ENCODE data around the gene ROR1. TPM values are rescaled to one million over a fixed set of nuclear protein-coding genes. Genes with fewer than 3 reads are reported as not detected.
A peak's percentile ranks its signal among the peaks of the same experiment; 100 is the strongest.

ROR1 gene
- total and polyA plus RNA-seq, 7 experiments from 2014 or later, result 0.07 to 0.22 (median 0.16) TPM; not detected in 4

- Mint-ChIP-seq H3K36me3 (no peaks in the 10 kb centered on the region), H3K4me3 (no peak overlapping the region), H3K4me1 (no peaks in the 10 kb centered on the region), H3K27me3 (peaks cover 7 to 17% (median 11%) of the 10 kb centered on the region in 5 donors), H3K9me3 (peaks cover 0 to 2% (median 0%) of the 10 kb centered on the region in 11 donors), H3K27ac (peak overlapping the region in 1 of 9 donors; percentile 32)
- Histone ChIP-seq H3K27me3 (ENCODE audit: control insufficient read depth in 2 of 2, insufficient read depth in 2 of 2, low read length in 2 of 2) (no peaks in the 10 kb centered on the region), H3K27ac (ENCODE audit: low read depth, low read length) (no peak overlapping the region), H3K4me3 (ENCODE audit: low read length) (no peak overlapping the region), H3K4me1 (ENCODE audit: control insufficient read depth in 2 of 2, insufficient read depth in 2 of 2, low read length in 2 of 2) (no peaks in the 10 kb centered on the region), H3K36me3 (ENCODE audit: control insufficient read depth in 2 of 3, insufficient read depth in 3 of 3, low read length in 3 of 3) (no peaks in the 10 kb centered on the region), H3K9me3 (ENCODE audit: control insufficient read depth in 2 of 3, low read length in 3 of 3) (no peaks in the 10 kb centered on the region)
- POLR2A ChIA-PET, result no interaction called here
- DNase-seq, result no peak
- ATAC-seq, result no peak
- intact Hi-C loops (cut with micrococcal nuclease), result no loop called here
- CTCF ChIA-PET, result no interaction called here
These were observed 343.7 kb downstream of the ROR1 start for GRCh38 chr1:64117492-64117891.

- Mint-ChIP-seq H3K27ac (no peak overlapping the region), H3K4me1 (no peaks in the 10 kb centered on the region), H3K9me3 (peaks cover 0 to 2% (median 0%) of the 10 kb centered on the region in 11 donors), H3K4me3 (no peak overlapping the region), H3K27me3 (peaks cover 12 to 30% (median 17%) of the 10 kb centered on the region in 5 donors), H3K36me3 (no peaks in the 10 kb centered on the region)
- CTCF ChIA-PET, result no interaction called here
- Histone ChIP-seq H3K36me3 (ENCODE audit: control insufficient read depth in 2 of 3, insufficient read depth in 3 of 3, low read length in 3 of 3) (no peaks in the 10 kb centered on the region), H3K4me3 (ENCODE audit: low read length) (no peak overlapping the region), H3K27ac (ENCODE audit: low read depth, low read length) (no peak overlapping the region), H3K4me1 (ENCODE audit: control insufficient read depth in 2 of 2, insufficient read depth in 2 of 2, low read length in 2 of 2) (no peaks in the 10 kb centered on the region), H3K27me3 (ENCODE audit: control insufficient read depth in 2 of 2, insufficient read depth in 2 of 2, low read length in 2 of 2) (no peaks in the 10 kb centered on the region), H3K9me3 (ENCODE audit: control insufficient read depth in 2 of 3, low read length in 3 of 3) (no peaks in the 10 kb centered on the region)
- no peak for DNase-seq
- POLR2A ChIA-PET, result interaction anchor here (0.7 kb wide), 1 partner anchor 500 kb away, joined by 3 read pairs; no protein-coding TSS in a partner anchor
- intact Hi-C loops (cut with micrococcal nuclease), result no loop called here
- no peak for ATAC-seq
These were observed 348.1 kb downstream of the ROR1 start for GRCh38 chr1:64121766-64122385.

- ChIA-PET CTCF (no interaction called here), POLR2A (no interaction called here)
- Mint-ChIP-seq H3K4me1 (no peaks in the 10 kb centered on the region), H3K27me3 (peaks cover 10 to 24% (median 16%) of the 10 kb centered on the region in 5 donors), H3K4me3 (no peak overlapping the region), H3K9me3 (peaks cover 0 to 2% (median 0%) of the 10 kb centered on the region in 11 donors), H3K27ac (no peak overlapping the region), H3K36me3 (no peaks in the 10 kb centered on the region)
- H3K27ac ChIP-seq (ENCODE audit: low read depth, low read length), result no peak overlapping the region
- H3K36me3 ChIP-seq (ENCODE audit: control insufficient read depth in 2 of 3, insufficient read depth in 3 of 3, low read length in 3 of 3), result no peaks in the 10 kb centered on the region
- DNase-seq (no peak), ATAC-seq (no peak)
- no peaks in the 10 kb centered on the region for H3K4me1 ChIP-seq (ENCODE audit: control insufficient read depth in 2 of 2, insufficient read depth in 2 of 2, low read length in 2 of 2)
- intact Hi-C loops (cut with micrococcal nuclease), result no loop called here
- H3K27me3 ChIP-seq (ENCODE audit: control insufficient read depth in 2 of 2, insufficient read depth in 2 of 2, low read length in 2 of 2), result no peaks in the 10 kb centered on the region
- no peak overlapping the region for H3K4me3 ChIP-seq (ENCODE audit: low read length)
- H3K9me3 ChIP-seq (ENCODE audit: control insufficient read depth in 2 of 3, low read length in 3 of 3), result no peaks in the 10 kb centered on the region
These were observed 348.8 kb downstream of the ROR1 start for GRCh38 chr1:64122588-64122987.

- Histone ChIP-seq H3K9me3 (ENCODE audit: control insufficient read depth in 2 of 3, low read length in 3 of 3) (no peaks in the 10 kb centered on the region), H3K27me3 (ENCODE audit: control insufficient read depth in 2 of 2, insufficient read depth in 2 of 2, low read length in 2 of 2) (no peaks in the 10 kb centered on the region), H3K27ac (ENCODE audit: low read depth, low read length) (no peak overlapping the region), H3K36me3 (ENCODE audit: control insufficient read depth in 2 of 3, insufficient read depth in 3 of 3, low read length in 3 of 3) (no peaks in the 10 kb centered on the region), H3K4me3 (ENCODE audit: low read length) (no peak overlapping the region), H3K4me1 (ENCODE audit: control insufficient read depth in 2 of 2, insufficient read depth in 2 of 2, low read length in 2 of 2) (no peaks in the 10 kb centered on the region)
- H3K27me3 Mint-ChIP-seq, result peaks cover 8 to 29% (median 16%) of the 10 kb centered on the region in 5 donors
- no peaks in the 10 kb centered on the region for H3K36me3 Mint-ChIP-seq
- ATAC-seq (no peak), DNase-seq (no peak)
- peaks cover 0 to 3% (median 0%) of the 10 kb centered on the region in 11 donors for H3K9me3 Mint-ChIP-seq
- POLR2A ChIA-PET, result no interaction called here
- no peak overlapping the region for H3K4me3 Mint-ChIP-seq
- no peak overlapping the region for H3K27ac Mint-ChIP-seq
- intact Hi-C loops (cut with micrococcal nuclease), result no loop called here
- no peaks in the 10 kb centered on the region for H3K4me1 Mint-ChIP-seq
- CTCF ChIA-PET, result no interaction called here
These were observed 351.1 kb downstream of the ROR1 start for GRCh38 chr1:64124704-64125440.

- Mint-ChIP-seq H3K4me1 (no peaks in the 10 kb centered on the region), H3K36me3 (no peaks in the 10 kb centered on the region), H3K27me3 (peaks cover 8 to 29% (median 16%) of the 10 kb centered on the region in 5 donors), H3K27ac (no peak overlapping the region), H3K4me3 (no peak overlapping the region), H3K9me3 (peaks cover 0 to 3% (median 0%) of the 10 kb centered on the region in 11 donors)
- no peaks in the 10 kb centered on the region for H3K9me3 ChIP-seq (ENCODE audit: control insufficient read depth in 2 of 3, low read length in 3 of 3)
- no peaks in the 10 kb centered on the region for H3K27me3 ChIP-seq (ENCODE audit: control insufficient read depth in 2 of 2, insufficient read depth in 2 of 2, low read length in 2 of 2)
- ChIA-PET CTCF (no interaction called here), POLR2A (interaction anchor here (0.5 kb wide), 1 partner anchor 1105 kb away, joined by 3 read pairs; no protein-coding TSS in a partner anchor)
- no peak for ATAC-seq
- intact Hi-C loops (cut with micrococcal nuclease), result no loop called here
- H3K36me3 ChIP-seq (ENCODE audit: control insufficient read depth in 2 of 3, insufficient read depth in 3 of 3, low read length in 3 of 3), result no peaks in the 10 kb centered on the region
- no peak overlapping the region for H3K27ac ChIP-seq (ENCODE audit: low read depth, low read length)
- H3K4me3 ChIP-seq (ENCODE audit: low read length), result no peak overlapping the region
- H3K4me1 ChIP-seq (ENCODE audit: control insufficient read depth in 2 of 2, insufficient read depth in 2 of 2, low read length in 2 of 2), result no peaks in the 10 kb centered on the region
- no peak for DNase-seq
These were observed 352.8 kb downstream of the ROR1 start for GRCh38 chr1:64126581-64126980.

GRCh38 chr1:64127297-64127696, 353.5 kb downstream of the ROR1 start:
- DNase-seq (no peak), ATAC-seq (no peak)
- Mint-ChIP-seq H3K4me1 (no peaks in the 10 kb centered on the region), H3K27ac (no peak overlapping the region), H3K36me3 (no peaks in the 10 kb centered on the region), H3K9me3 (peaks cover 0 to 3% (median 0%) of the 10 kb centered on the region in 11 donors), H3K4me3 (no peak overlapping the region), H3K27me3 (peaks cover 5 to 26% (median 12%) of the 10 kb centered on the region in 5 donors)
- intact Hi-C loops (cut with micrococcal nuclease), result no loop called here
- Histone ChIP-seq H3K27ac (ENCODE audit: low read depth, low read length) (no peak overlapping the region), H3K36me3 (ENCODE audit: control insufficient read depth in 2 of 3, insufficient read depth in 3 of 3, low read length in 3 of 3) (no peaks in the 10 kb centered on the region), H3K4me3 (ENCODE audit: low read length) (no peak overlapping the region), H3K27me3 (ENCODE audit: control insufficient read depth in 2 of 2, insufficient read depth in 2 of 2, low read length in 2 of 2) (no peaks in the 10 kb centered on the region), H3K9me3 (ENCODE audit: control insufficient read depth in 2 of 3, low read length in 3 of 3) (no peaks in the 10 kb centered on the region), H3K4me1 (ENCODE audit: control insufficient read depth in 2 of 2, insufficient read depth in 2 of 2, low read length in 2 of 2) (no peaks in the 10 kb centered on the region)
- ChIA-PET CTCF (interaction anchor here (1.3 kb wide), 1 partner anchor 11 kb away, joined by 3 read pairs; no protein-coding TSS in a partner anchor), POLR2A (interaction anchor here (0.5 to 0.7 kb wide), 2 partner anchors 35 to 1104 kb away, joined by 3 read pairs; no protein-coding TSS in a partner anchor)
